ENCODE data around the gene ZNF689. TPM values are rescaled to one million over a fixed set of nuclear protein-coding genes. Genes with fewer than 3 reads are reported as not detected.

The ZNF689 gene
- total RNA-seq, 3 donors from 2014 or later (not counting 1 experiment from before 2014, with no cell fraction given), result 8.8 to 9.3 (median 9.1) TPM

- under 1% methylated on average over 49 of the region's 50 CpGs for WGBS (ENCODE audit: insufficient coverage)
- ATAC-seq, result peak; percentile 98 to 99 (median 99)
- intact Hi-C loops (cut with micrococcal nuclease), result loop anchor here (1.0 to 5.0 kb wide), 2 partner anchors 13 to 48 kb away; no protein-coding TSS in a partner anchor
Measured at GRCh38 chr16:30585400-30586191, 24.6 kb downstream of the ZNF689 start, which contains the start of gene ZNF785. Gene ZNF785 (minus strand): TSS chr16:30585697. CDS start chr16:30585611, 86 bp downstream.

GRCh38 chr16:30585022-30585399, 25.2 kb downstream of the ZNF689 start:
- intact Hi-C loops (cut with micrococcal nuclease), result loop anchor here (1.0 to 5.0 kb wide), 2 partner anchors 13 to 48 kb away; no protein-coding TSS in a partner anchor
- Mint-ChIP-seq H3K36me3 (no peaks in the 10 kb centered on the region), H3K4me3 (peak overlapping the region; percentile 90), H3K4me1 (peaks cover 9 to 14% of the 10 kb centered on the region in 2 donors), H3K9me3 (no peaks in the 10 kb centered on the region), H3K27me3 (ENCODE audit: low read depth in 2 of 2) (no peaks in the 10 kb centered on the region), H3K27ac (peak overlapping the region; percentile 67 to 87)
- peak overlapping the region; percentile 58 for H3K4me3 ChIP-seq (ENCODE audit: low read length)
- TF ChIP-seq CTCF (IDR thresholded peaks at IDR 0.05), result no peak
- peak; percentile 4 to 21 (median 15) for ATAC-seq
- DNase-seq, result no peak
- H3K9me3 ChIP-seq (ENCODE audit: control insufficient read depth, insufficient read depth, low read length), result no peaks in the 10 kb centered on the region
- H3K27ac ChIP-seq (ENCODE audit: low read length), result peak overlapping the region; percentile 26
- peaks cover 12% of the 10 kb centered on the region for H3K36me3 ChIP-seq (ENCODE audit: control insufficient read depth, insufficient read depth, low read length)
- H3K27me3 ChIP-seq (ENCODE audit: control insufficient read depth, insufficient read depth, low read length), result no peaks in the 10 kb centered on the region
- WGBS (ENCODE audit: insufficient coverage), result 2% methylated on average over 23 of the region's 23 CpGs
- peaks cover 14% of the 10 kb centered on the region for H3K4me1 ChIP-seq (ENCODE audit: control insufficient read depth, insufficient read depth, low read length)

More at GRCh38 chr16:30585400-30586191, 24.6 kb downstream of the ZNF689 start, which contains the start of gene ZNF785:
- Mint-ChIP-seq H3K27me3 (ENCODE audit: low read depth in 2 of 2) (no peaks in the 10 kb centered on the region), H3K9me3 (no peaks in the 10 kb centered on the region), H3K36me3 (no peaks in the 10 kb centered on the region), H3K4me1 (peaks cover 9 to 14% of the 10 kb centered on the region in 2 donors), H3K4me3 (peak within 1 kb of the TSS; percentile 90), H3K27ac (peak within 1 kb of the TSS; percentile 86 to 87)
- Histone ChIP-seq H3K36me3 (ENCODE audit: control insufficient read depth, insufficient read depth, low read length) (peaks cover 12% of the 10 kb centered on the region), H3K27me3 (ENCODE audit: control insufficient read depth, insufficient read depth, low read length) (no peaks in the 10 kb centered on the region), H3K9me3 (ENCODE audit: control insufficient read depth, insufficient read depth, low read length) (no peaks in the 10 kb centered on the region), H3K4me3 (ENCODE audit: low read length) (peak within 1 kb of the TSS; percentile 58), H3K27ac (ENCODE audit: low read length) (peak within 1 kb of the TSS; percentile 26), H3K4me1 (ENCODE audit: control insufficient read depth, insufficient read depth, low read length) (peaks cover 14% of the 10 kb centered on the region)
- TF ChIP-seq CTCF (IDR thresholded peaks at IDR 0.05), result no peak
- DNase-seq, result peak; percentile 85 to 97

- Histone ChIP-seq H3K27me3 (ENCODE audit: control insufficient read depth, insufficient read depth, low read length) (no peaks in the 10 kb centered on the region), H3K9me3 (ENCODE audit: control insufficient read depth, insufficient read depth, low read length) (no peaks in the 10 kb centered on the region), H3K4me1 (ENCODE audit: control insufficient read depth, insufficient read depth, low read length) (peaks cover 14% of the 10 kb centered on the region), H3K27ac (ENCODE audit: low read length) (no peak overlapping the region), H3K4me3 (ENCODE audit: low read length) (no peak overlapping the region), H3K36me3 (ENCODE audit: control insufficient read depth, insufficient read depth, low read length) (peaks cover 12% of the 10 kb centered on the region)
- no peaks in the 10 kb centered on the region for H3K9me3 Mint-ChIP-seq
- H3K4me3 Mint-ChIP-seq, result no peak overlapping the region
- H3K4me1 Mint-ChIP-seq, result peaks cover 9 to 14% of the 10 kb centered on the region in 2 donors
- WGBS (ENCODE audit: insufficient coverage), result 97% methylated on average over 48 of the region's 48 CpGs
- intact Hi-C loops (cut with micrococcal nuclease), result no loop called here
- no peaks in the 10 kb centered on the region for H3K36me3 Mint-ChIP-seq
- H3K27me3 Mint-ChIP-seq (ENCODE audit: low read depth in 2 of 2), result no peaks in the 10 kb centered on the region
- no peak for TF ChIP-seq CTCF (IDR thresholded peaks at IDR 0.05)
- no peak for DNase-seq
- no peak for ATAC-seq
- H3K27ac Mint-ChIP-seq, result no peak overlapping the region
Measured at GRCh38 chr16:30582611-30583340, 27.4 kb downstream of the ZNF689 start.

All from natural killer cell (primary cell).